ENCODE results near the gene SRGN.

GRCh38 chr10:69067189-69067588 lies 20.7 kb upstream of the SRGN start:
- TF ChIP-seq POLR2AphosphoS5 (IDR thresholded peaks at IDR 0.05; ENCODE audit: low read length) = no peak
- TF ChIP-seq MAX (IDR thresholded peaks at IDR 0.05; ENCODE audit: low read depth, low read length) = no peak
- TF ChIP-seq CTCF (IDR thresholded peaks at IDR 0.05 in 2 of 3, conservative IDR thresholded peaks at IDR 0.05 in 1 of 3; ENCODE audit: control insufficient read depth in 2 of 3, extremely low read depth in 1 of 3, insufficient read depth in 1 of 3, low read depth in 3 of 3, low read length in 3 of 3) = no peak
- no peak for TF ChIP-seq PKNOX1 (IDR thresholded peaks at IDR 0.05)
- no peak for TF ChIP-seq FOXM1 (IDR thresholded peaks at IDR 0.05; ENCODE audit: low read depth, low read length)
- no peak for TF ChIP-seq YY1 (IDR thresholded peaks at IDR 0.05; ENCODE audit: low read depth, low read length)
- no peak for TF ChIP-seq SREBF2 (IDR thresholded peaks at IDR 0.05; ENCODE audit: low read length)
- no peak for TF ChIP-seq GABPA (IDR thresholded peaks at IDR 0.05; ENCODE audit: low read depth)

All from GM12878 (cell line).